ENCODE measurements around the gene CEP350.
"Not testable (repeated sequence)": the region's sequence is repeated elsewhere in the genome, so short reads cannot be mapped to it uniquely, and the experiment has no call there.

CEP350 gene

GRCh38 chr1:180133688-180134087 lies 179.1 kb downstream of the CEP350 start:
- not testable (repeated sequence) for DNase-seq

- no peak for DNase-seq
Observed at GRCh38 chr1:180135535-180135934, 180.9 kb downstream of the CEP350 start.

- DNase-seq = no peak
Observed at GRCh38 chr1:180136331-180136967, 181.8 kb downstream of the CEP350 start.

- DNase-seq = no peak
Observed at GRCh38 chr1:180136968-180137356, 182.4 kb downstream of the CEP350 start.

GRCh38 chr1:180137776-180138175 lies 183.2 kb downstream of the CEP350 start:
- no peak for DNase-seq

GRCh38 chr1:180141381-180141934 lies 186.8 kb downstream of the CEP350 start:
- DNase-seq = no peak

GRCh38 chr1:180143359-180143758 lies 188.7 kb downstream of the CEP350 start:
- no peak for DNase-seq

GRCh38 chr1:180144659-180145357 lies 190.2 kb downstream of the CEP350 start:
- no peak for DNase-seq

GRCh38 chr1:180145446-180145845 lies 190.8 kb downstream of the CEP350 start:
- no peak for DNase-seq

- no peak for DNase-seq
Observed at GRCh38 chr1:180150982-180151381, 196.4 kb downstream of the CEP350 start.

- DNase-seq = no peak
Observed at GRCh38 chr1:180151508-180151907, 196.9 kb downstream of the CEP350 start.

GRCh38 chr1:180152588-180152987 lies 198.0 kb downstream of the CEP350 start:
- DNase-seq = no peak

- no peak for DNase-seq
Observed at GRCh38 chr1:180153032-180153431, 198.4 kb downstream of the CEP350 start.

GRCh38 chr1:180154003-180154324 lies 199.4 kb downstream of the CEP350 start:
- DNase-seq = no peak

GRCh38 chr1:180154325-180155181 lies 199.9 kb downstream of the CEP350 start, which contains the start of gene QSOX1:
TSS of gene QSOX1 (plus strand) at chr1:180154869. CDS start at chr1:180154908, 39 bp downstream.
- peak; percentile 93 for DNase-seq

GRCh38 chr1:180155182-180155682 lies 200.6 kb downstream of the CEP350 start:
- peak; percentile 19 for DNase-seq

GRCh38 chr1:180156201-180156600 lies 201.6 kb downstream of the CEP350 start:
- DNase-seq = no peak

GRCh38 chr1:180156631-180157091 lies 202.1 kb downstream of the CEP350 start:
- no peak for DNase-seq

GRCh38 chr1:180157108-180157507 lies 202.5 kb downstream of the CEP350 start:
- no peak for DNase-seq

GRCh38 chr1:180157576-180158057 lies 203.0 kb downstream of the CEP350 start:
- no peak for DNase-seq

- DNase-seq = no peak
Observed at GRCh38 chr1:180158149-180159147, 203.8 kb downstream of the CEP350 start.

GRCh38 chr1:180160357-180160756 lies 205.7 kb downstream of the CEP350 start:
- DNase-seq = no peak
